ENCODE results near the gene RTRAF. TPM values are rescaled to one million over a fixed set of nuclear protein-coding genes. Genes with fewer than 3 reads are reported as not detected.
A peak's percentile ranks its signal among the peaks of the same experiment; 100 is the strongest.

RTRAF gene
- total and polyA plus RNA-seq, 2 donors (not counting 1 experiment from before 2014, with no cell fraction given) = 147 to 222 TPM

GRCh38 chr14:51967521-51967920 is 21.8 kb upstream of the RTRAF start:
- Histone ChIP-seq H3K36me3 (ENCODE audit: control insufficient read depth, insufficient read depth, low read length) (no peaks in the 10 kb centered on the region), H4K20me1 (ENCODE audit: control insufficient read depth, extremely low read depth, insufficient read depth, low read length) (no peaks in the 10 kb centered on the region), H3K79me2 (ENCODE audit: control insufficient read depth, insufficient read depth, low read length) (no peaks in the 10 kb centered on the region), H2AFZ (ENCODE audit: low read length) (no peak overlapping the region), H3K4me2 (ENCODE audit: extremely low read depth, insufficient read depth, low read length) (no peak overlapping the region), H3K27me3 (ENCODE audit: control insufficient read depth, insufficient read depth, low read length) (no peaks in the 10 kb centered on the region), H3K27ac (ENCODE audit: insufficient read depth, low read length) (no peak overlapping the region), H3K9ac (ENCODE audit: insufficient read depth, low read length) (no peak overlapping the region), H3K4me3 (replicated peaks in 1 of 4; ENCODE audit: control extremely low read depth in 1 of 4, insufficient read depth in 1 of 4, low read depth in 3 of 4, low read length in 4 of 4) (no peak overlapping the region), H3K9me3 (ENCODE audit: control insufficient read depth, insufficient read depth, low read depth, low read length) (no peaks in the 10 kb centered on the region), H3K4me1 (ENCODE audit: control insufficient read depth, extremely low read depth, insufficient read depth, low read length) (no peaks in the 10 kb centered on the region)
- peak in 1 of 2 donors; percentile 16 for DNase-seq (ENCODE audit: low read depth in 2 of 2)
- TF ChIP-seq EZH2 (IDR thresholded peaks at IDR 0.05; ENCODE audit: low read length, missing control alignments) (no peak), CTCF (conservative IDR thresholded peaks at IDR 0.05 in 1 of 2, IDR thresholded peaks at IDR 0.05 in 1 of 2; ENCODE audit: low read depth in 1 of 2, low read length in 2 of 2) (no peak)

GRCh38 chr14:51969852-51970540 is 19.4 kb upstream of the RTRAF start:
- Histone ChIP-seq H3K4me1 (ENCODE audit: control insufficient read depth, extremely low read depth, insufficient read depth, low read length) (no peaks in the 10 kb centered on the region), H3K4me2 (ENCODE audit: extremely low read depth, insufficient read depth, low read length) (no peak overlapping the region), H3K9ac (ENCODE audit: insufficient read depth, low read length) (no peak overlapping the region), H3K4me3 (replicated peaks in 1 of 4; ENCODE audit: control extremely low read depth in 1 of 4, insufficient read depth in 1 of 4, low read depth in 3 of 4, low read length in 4 of 4) (no peak overlapping the region), H4K20me1 (ENCODE audit: control insufficient read depth, extremely low read depth, insufficient read depth, low read length) (no peaks in the 10 kb centered on the region), H3K79me2 (ENCODE audit: control insufficient read depth, insufficient read depth, low read length) (no peaks in the 10 kb centered on the region), H3K36me3 (ENCODE audit: control insufficient read depth, insufficient read depth, low read length) (no peaks in the 10 kb centered on the region), H2AFZ (ENCODE audit: low read length) (no peak overlapping the region), H3K27me3 (ENCODE audit: control insufficient read depth, insufficient read depth, low read length) (no peaks in the 10 kb centered on the region), H3K9me3 (ENCODE audit: control insufficient read depth, insufficient read depth, low read depth, low read length) (no peaks in the 10 kb centered on the region), H3K27ac (ENCODE audit: insufficient read depth, low read length) (no peak overlapping the region)
- no peak for DNase-seq (ENCODE audit: low read depth in 2 of 2)
- TF ChIP-seq CTCF (conservative IDR thresholded peaks at IDR 0.05 in 1 of 2, IDR thresholded peaks at IDR 0.05 in 1 of 2; ENCODE audit: low read depth in 1 of 2, low read length in 2 of 2) (no peak), EZH2 (IDR thresholded peaks at IDR 0.05; ENCODE audit: low read length, missing control alignments) (no peak)

- H3K27me3 ChIP-seq (ENCODE audit: control insufficient read depth, insufficient read depth, low read length) = no peaks in the 10 kb centered on the region
- no peaks in the 10 kb centered on the region for H3K79me2 ChIP-seq (ENCODE audit: control insufficient read depth, insufficient read depth, low read length)
- H3K4me3 ChIP-seq (replicated peaks in 1 of 4; ENCODE audit: control extremely low read depth in 1 of 4, insufficient read depth in 1 of 4, low read depth in 3 of 4, low read length in 4 of 4) = no peak overlapping the region
- no peak overlapping the region for H3K9ac ChIP-seq (ENCODE audit: insufficient read depth, low read length)
- no peak overlapping the region for H3K4me2 ChIP-seq (ENCODE audit: extremely low read depth, insufficient read depth, low read length)
- no peaks in the 10 kb centered on the region for H3K4me1 ChIP-seq (ENCODE audit: control insufficient read depth, extremely low read depth, insufficient read depth, low read length)
- H3K27ac ChIP-seq (ENCODE audit: insufficient read depth, low read length) = no peak overlapping the region
- H3K9me3 ChIP-seq (ENCODE audit: control insufficient read depth, insufficient read depth, low read depth, low read length) = no peaks in the 10 kb centered on the region
- no peak overlapping the region for H2AFZ ChIP-seq (ENCODE audit: low read length)
- no peak for DNase-seq (ENCODE audit: low read depth in 2 of 2)
- H4K20me1 ChIP-seq (ENCODE audit: control insufficient read depth, extremely low read depth, insufficient read depth, low read length) = no peaks in the 10 kb centered on the region
- no peaks in the 10 kb centered on the region for H3K36me3 ChIP-seq (ENCODE audit: control insufficient read depth, insufficient read depth, low read length)
- TF ChIP-seq EZH2 (IDR thresholded peaks at IDR 0.05; ENCODE audit: low read length, missing control alignments) (no peak), CTCF (conservative IDR thresholded peaks at IDR 0.05 in 1 of 2, IDR thresholded peaks at IDR 0.05 in 1 of 2; ENCODE audit: low read depth in 1 of 2, low read length in 2 of 2) (no peak)
Measured at GRCh38 chr14:51972566-51972965, 16.8 kb upstream of the RTRAF start.

Measured in fibroblast of lung (primary cell).